Heart left ventricle (tissue), 13 donors: ENCODE results near the gene ENPP6.

Source experiments
- CTCF ChIP-seq, 12 donors: fragments of 200-600 bp; sonication (generic) in 4 of 12; IDR thresholded peaks; one replicate each; pipeline versions ENCODE4 v1.5.0 to v1.8.0; 2018 to 2022; ENCODE audit warnings: antibody characterized with exemption in 12 of 12, mild to moderate bottlenecking in 5 of 12
- POLR2A ChIP-seq, 2 donors: fragments of 450-650 bp; IDR thresholded peaks; one replicate each; pipeline ENCODE4 v1.6.1; 2017; ENCODE audit warnings: antibody characterized with exemption in 2 of 2, mild to moderate bottlenecking in 2 of 2, moderate library complexity in 2 of 2
- donor health status: ischemic (EF 13 %, LVEDD 7.1; RV severe dilation, severe dysfunction).
- donor health status: DM: no; HTN: yes; CAD: no.
- donor health status: DM: no; HTN: no; CAD: no.
- donor health status: ischemic (EF 25% LVEDD 6.9; RV normal size, moderate dysfunction).
- donor health status: ischemic (EF 25% LVEDD 5.7; RV mildly dilated, moderate dysfunction).
- donor health status: ischemic (EF 35%, LVEDD 5.7; RV mildly dilated, moderate dysfunction).
- donor health status: nonischemic (EF 11% LVEDD 7.7; RV severe dilation, severe dysfunction).
- donor health status: DM: yes; HTN: yes; CAD: no.
- donor health status: PGD.
- donor health status: ischemic (EF 29% LVEDD 5.4; RV normal size, mild dysfunction).
- donor health status: nonischemic (EF 23%, LVEDD 6.1; RV moderate dilation, normal function).

GRCh38 chr4:184163813-184164212, 53.9 kb downstream of the ENPP6 start:
- TF ChIP-seq CTCF (IDR thresholded peaks at IDR 0.05), result peak; percentile 47 to 83 (median 70)
- TF ChIP-seq POLR2A (IDR thresholded peaks at IDR 0.05), result no peak
